HEK293 (cell line): Measurements from ENCODE around the gene SNCG.

Source experiments
- CTCF ChIA-PET: fragments of 350-600 bp; formaldehyde crosslinking; extraction: SDS; loops from one replicate; lab custom pipeline; 2021; ENCODE audit warnings: antibody characterized with exemption; lab: Yijun Ruan, JAX
- POLR2A ChIA-PET: fragments of 300-600 bp; formaldehyde crosslinking; extraction: SDS; loops from one replicate; lab custom pipeline; 2020; ENCODE audit warnings: antibody characterized with exemption, inconsistent platforms; lab: Yijun Ruan, JAX
- H3K27ac ChIP-seq: fragments of 200-500 bp; sonication (Bioruptor generic); 2 replicates; pipeline ENCODE4 v1.5.1; 2014; ENCODE audit warnings: low read depth, low read length, control low read depth, inconsistent platforms; ENCODE audit errors: extremely low read depth
- H3K36me3 ChIP-seq, 2 experiments: fragments of 200-500 bp in 1 of 2; sonication (Bioruptor generic) in 1 of 2; 1 replicate in 1 of 2; 2 replicates in 1 of 2; pipeline ENCODE4 v1.5.1; 2014 to 2017; ENCODE audit warnings: inconsistent platforms in 2 of 2, low read length in 2 of 2; ENCODE audit not compliant: control insufficient read depth in 2 of 2, insufficient read depth in 1 of 2
- H3K4me1 ChIP-seq: fragments of 200-500 bp; sonication (Bioruptor generic); 2 replicates; pipeline ENCODE4 v1.5.1; 2014; ENCODE audit warnings: mild to moderate bottlenecking, low read length, inconsistent platforms; ENCODE audit not compliant: control insufficient read depth, insufficient read depth
- H3K4me3 ChIP-seq: 2 replicates; pipeline ENCODE4 v1.5.1; 2011; ENCODE audit warnings: low read depth, mild to moderate bottlenecking, control low read depth, low read length, moderate library complexity
- H3K9me3 ChIP-seq: fragments of 200-500 bp; sonication (Bioruptor generic); 2 replicates; pipeline ENCODE4 v1.5.1; 2014; ENCODE audit warnings: low read depth, low read length, inconsistent platforms; ENCODE audit not compliant: control insufficient read depth, insufficient read depth
- BCL11A ChIP-seq: fragments of 450-650 bp; formaldehyde crosslinking; IDR thresholded peaks from 2 replicates; pipeline ENCODE4 v1.5.1; 2016; ENCODE audit warnings: low read depth, missing biosample characterization, missing genetic modification characterization
- GLIS1 ChIP-seq: fragments of 450-650 bp; formaldehyde crosslinking; IDR thresholded peaks from 2 replicates; pipeline ENCODE4 v1.5.1; 2016; ENCODE audit warnings: missing biosample characterization, missing genetic modification characterization
- OVOL3 ChIP-seq: fragments of 450-650 bp; formaldehyde crosslinking; IDR thresholded peaks from 2 replicates; pipeline ENCODE4 v1.5.1; 2016; ENCODE audit warnings: missing biosample characterization, missing genetic modification characterization
- SP2 ChIP-seq: fragments of 450-650 bp; formaldehyde crosslinking; IDR thresholded peaks from 2 replicates; pipeline ENCODE4 v1.5.1; 2016; ENCODE audit warnings: missing biosample characterization, missing genetic modification characterization
- ZBTB11 ChIP-seq: fragments of 450-650 bp; formaldehyde crosslinking; conservative IDR thresholded peaks from 2 replicates; pipeline ENCODE4 v1.5.1; 2016; ENCODE audit warnings: low read depth, missing biosample characterization, missing genetic modification characterization
- ZBTB48 ChIP-seq: fragments of 450-650 bp; formaldehyde crosslinking; IDR thresholded peaks from 2 replicates; pipeline ENCODE4 v1.5.1; 2016; ENCODE audit warnings: missing biosample characterization, missing genetic modification characterization
- ZFHX2 ChIP-seq: fragments of 450-650 bp; formaldehyde crosslinking; conservative IDR thresholded peaks from 2 replicates; pipeline ENCODE4 v1.5.1; 2016; ENCODE audit warnings: missing biosample characterization, missing genetic modification characterization
- ZNF133 ChIP-seq: fragments of 450-650 bp; formaldehyde crosslinking; IDR thresholded peaks from 2 replicates; pipeline ENCODE4 v1.5.1; 2016; ENCODE audit warnings: missing biosample characterization, missing genetic modification characterization
- ZNF146 ChIP-seq: fragments of 450-650 bp; formaldehyde crosslinking; IDR thresholded peaks from 2 replicates; pipeline ENCODE4 v1.5.1; 2016; ENCODE audit warnings: missing biosample characterization, missing genetic modification characterization
- ZNF280C ChIP-seq: fragments of 450-650 bp; formaldehyde crosslinking; IDR thresholded peaks from 2 replicates; pipeline ENCODE4 v1.5.1; 2016; ENCODE audit warnings: missing biosample characterization, missing genetic modification characterization
- ZNF311 ChIP-seq: fragments of 450-650 bp; formaldehyde crosslinking; IDR thresholded peaks from 2 replicates; pipeline ENCODE4 v1.5.1; 2017; ENCODE audit warnings: missing biosample characterization, missing genetic modification characterization, borderline replicate concordance
- ZNF560 ChIP-seq: fragments of 450-650 bp; formaldehyde crosslinking; IDR thresholded peaks from 2 replicates; pipeline ENCODE4 v1.5.1; 2017; ENCODE audit warnings: missing biosample characterization, missing genetic modification characterization, borderline replicate concordance
- ZNF600 ChIP-seq: fragments of 450-650 bp; formaldehyde crosslinking; IDR thresholded peaks from 2 replicates; pipeline ENCODE4 v1.5.1; 2016; ENCODE audit warnings: missing biosample characterization, missing genetic modification characterization
- ZNF629 ChIP-seq: fragments of 450-650 bp; formaldehyde crosslinking; IDR thresholded peaks from 2 replicates; pipeline ENCODE4 v1.5.1; 2017; ENCODE audit warnings: missing biosample characterization, missing genetic modification characterization
- ZNF654 ChIP-seq: fragments of 450-650 bp; formaldehyde crosslinking; IDR thresholded peaks from 2 replicates; pipeline ENCODE4 v1.5.1; 2016; ENCODE audit warnings: low read depth, missing biosample characterization, missing genetic modification characterization
- ZNF747 ChIP-seq: fragments of 450-650 bp; formaldehyde crosslinking; IDR thresholded peaks from 2 replicates; pipeline ENCODE4 v1.5.1; 2016; ENCODE audit warnings: missing biosample characterization, missing genetic modification characterization
- ZNF776 ChIP-seq: fragments of 450-650 bp; formaldehyde crosslinking; IDR thresholded peaks from 2 replicates; pipeline ENCODE4 v1.5.0; 2017; ENCODE audit warnings: missing biosample characterization, missing genetic modification characterization, borderline replicate concordance
- TF ChIP-seq, protein P1 (sequence below): fragments of 450-650 bp; formaldehyde crosslinking; IDR thresholded peaks from 2 replicates; pipeline ENCODE4 v1.5.1; 2016; ENCODE audit warnings: missing biosample characterization, missing genetic modification characterization, borderline replicate concordance
- TF ChIP-seq, protein P2 (sequence below): fragments of 450-650 bp; formaldehyde crosslinking; IDR thresholded peaks from 2 replicates; pipeline ENCODE4 v1.5.1; 2016; ENCODE audit warnings: missing biosample characterization, missing genetic modification characterization

The SNCG gene

DNA sequence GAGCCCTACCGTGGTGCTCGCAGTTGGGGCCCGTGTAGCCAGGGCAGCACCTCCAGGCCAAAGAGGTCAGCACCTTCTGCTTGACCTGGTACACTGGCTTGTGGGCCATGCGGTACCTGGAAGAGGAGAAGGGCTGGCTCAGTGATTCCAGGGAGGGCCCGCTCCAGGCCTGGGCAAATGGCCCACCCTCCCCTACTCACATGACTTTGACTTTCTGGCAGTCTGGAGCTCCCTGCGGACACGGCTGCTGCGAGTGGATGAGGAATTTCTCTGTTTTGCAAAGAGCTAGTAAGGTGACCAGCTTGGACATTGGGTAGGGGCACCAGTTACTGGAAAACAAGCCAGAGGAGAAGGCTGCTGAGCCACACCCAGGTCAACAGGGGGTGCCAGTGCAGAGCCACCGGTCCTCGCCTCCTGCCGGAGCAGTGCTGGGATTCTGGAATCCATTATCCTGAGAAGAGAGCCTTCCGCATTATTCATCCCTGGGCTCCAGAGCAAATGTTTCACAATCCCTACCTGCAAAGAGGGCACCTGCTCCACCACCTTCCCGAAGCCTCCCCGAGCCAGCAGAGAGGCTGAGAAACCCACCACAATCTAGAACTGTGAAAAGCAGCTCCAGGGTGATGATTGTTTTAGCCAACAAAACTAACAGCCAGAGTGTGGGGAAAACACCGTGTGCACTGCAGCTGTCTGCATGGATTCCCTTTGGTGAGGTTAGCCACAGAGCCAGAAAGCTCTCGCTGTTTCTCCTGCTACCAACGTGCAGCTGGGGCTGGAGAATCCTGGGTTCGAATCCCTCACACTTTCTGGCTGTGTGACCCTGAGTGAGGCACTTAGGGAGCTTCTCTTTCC, 12.8 kb upstream of the SNCG start:
- Histone ChIP-seq H3K27ac (no peak overlapping the region), H3K4me3 (no peak overlapping the region), H3K36me3 (no peaks in the 10 kb centered on the region), H3K9me3 (no peaks in the 10 kb centered on the region), H3K4me1 (no peaks in the 10 kb centered on the region)
- no peak for TF ChIP-seq ZNF311 (tag by site-specific recombination)
- no peak for TF ChIP-seq ZNF600 (tag by site-specific recombination)
- TF ChIP-seq ZNF560 (tag by site-specific recombination) = no peak
- TF ChIP-seq ZNF133 (tag by site-specific recombination) = no peak
- TF ChIP-seq ZNF654 = peak; percentile 28
- no peak for TF ChIP-seq GLIS1 (tag by site-specific recombination)
- no peak for TF ChIP-seq ZBTB11 (tag by site-specific recombination)
- ChIA-PET POLR2A (no interaction called here), CTCF (interaction anchor here (0.6 to 2.2 kb wide), 7 partner anchors 8 to 303 kb away, joined by 3 to 8 read pairs (median 4); no protein-coding TSS in a partner anchor)

DNA sequence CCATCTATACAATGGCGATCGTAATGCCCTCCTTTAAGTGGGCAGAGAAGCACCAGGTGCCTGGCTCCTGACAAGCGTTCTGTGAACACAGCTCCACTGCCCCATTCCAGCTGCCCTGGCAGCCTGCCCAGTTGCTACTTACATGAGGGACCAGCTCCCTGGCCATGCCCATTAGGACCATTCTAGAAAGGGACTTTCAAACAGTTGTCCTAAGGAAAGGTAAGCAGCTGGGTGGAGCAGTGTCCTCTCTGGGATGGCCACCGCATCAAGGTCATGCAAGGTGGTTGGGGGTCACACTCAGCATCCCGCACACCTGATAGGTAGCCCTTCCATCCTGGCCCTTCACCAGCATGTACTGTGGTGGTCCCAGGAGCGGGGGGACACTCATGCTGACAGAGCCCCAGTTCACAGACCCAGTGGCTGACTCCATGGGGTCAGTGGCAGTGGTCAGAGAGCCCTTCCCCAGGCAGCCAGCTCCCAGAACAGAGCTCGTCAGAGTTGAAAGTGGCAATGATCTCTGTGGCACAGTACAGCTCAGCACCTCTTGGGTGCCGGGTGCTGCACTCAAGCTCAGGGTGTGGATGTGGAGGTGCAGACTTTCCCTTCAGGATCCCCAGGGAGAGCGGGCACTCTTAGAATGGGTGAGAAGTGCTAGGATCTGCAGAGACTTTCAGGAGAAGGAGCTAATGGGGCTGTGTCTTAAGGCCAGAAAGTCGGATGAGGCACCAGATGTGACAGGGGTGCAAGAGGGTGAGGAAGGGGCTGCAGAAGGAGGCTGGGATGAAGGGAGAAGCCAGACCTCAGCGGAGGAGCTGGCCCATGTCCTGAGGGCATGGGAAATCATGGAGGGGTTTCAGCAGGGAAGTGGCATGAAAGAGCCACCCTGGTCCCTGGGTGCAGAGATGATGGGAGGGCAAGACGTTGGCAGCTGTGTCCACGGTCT, 11.9 kb upstream of the SNCG start:
- H3K36me3 ChIP-seq = no peaks in the 10 kb centered on the region
- ChIA-PET POLR2A (no interaction called here), CTCF (interaction anchor here (0.6 to 2.2 kb wide), 7 partner anchors 9 to 546 kb away, joined by 3 to 8 read pairs (median 3); no protein-coding TSS in a partner anchor)
- H3K27ac ChIP-seq = no peak overlapping the region
- H3K4me3 ChIP-seq = no peak overlapping the region
- no peaks in the 10 kb centered on the region for H3K9me3 ChIP-seq
- H3K4me1 ChIP-seq = no peaks in the 10 kb centered on the region
- TF ChIP-seq ZNF629 (tag by site-specific recombination) (no peak), ZNF747 (tag by site-specific recombination) (no peak), ZNF146 (tag by site-specific recombination) (no peak), ZFHX2 (tag by site-specific recombination) (no peak), SP2 (tag by site-specific recombination) (no peak), OVOL3 (tag by site-specific recombination) (no peak), ZBTB48 (tag by site-specific recombination) (no peak), ZNF776 (tag by site-specific recombination) (no peak), ZNF280C (tag by site-specific recombination) (no peak), BCL11A (no peak)
- TF ChIP-seq, protein P1, sequence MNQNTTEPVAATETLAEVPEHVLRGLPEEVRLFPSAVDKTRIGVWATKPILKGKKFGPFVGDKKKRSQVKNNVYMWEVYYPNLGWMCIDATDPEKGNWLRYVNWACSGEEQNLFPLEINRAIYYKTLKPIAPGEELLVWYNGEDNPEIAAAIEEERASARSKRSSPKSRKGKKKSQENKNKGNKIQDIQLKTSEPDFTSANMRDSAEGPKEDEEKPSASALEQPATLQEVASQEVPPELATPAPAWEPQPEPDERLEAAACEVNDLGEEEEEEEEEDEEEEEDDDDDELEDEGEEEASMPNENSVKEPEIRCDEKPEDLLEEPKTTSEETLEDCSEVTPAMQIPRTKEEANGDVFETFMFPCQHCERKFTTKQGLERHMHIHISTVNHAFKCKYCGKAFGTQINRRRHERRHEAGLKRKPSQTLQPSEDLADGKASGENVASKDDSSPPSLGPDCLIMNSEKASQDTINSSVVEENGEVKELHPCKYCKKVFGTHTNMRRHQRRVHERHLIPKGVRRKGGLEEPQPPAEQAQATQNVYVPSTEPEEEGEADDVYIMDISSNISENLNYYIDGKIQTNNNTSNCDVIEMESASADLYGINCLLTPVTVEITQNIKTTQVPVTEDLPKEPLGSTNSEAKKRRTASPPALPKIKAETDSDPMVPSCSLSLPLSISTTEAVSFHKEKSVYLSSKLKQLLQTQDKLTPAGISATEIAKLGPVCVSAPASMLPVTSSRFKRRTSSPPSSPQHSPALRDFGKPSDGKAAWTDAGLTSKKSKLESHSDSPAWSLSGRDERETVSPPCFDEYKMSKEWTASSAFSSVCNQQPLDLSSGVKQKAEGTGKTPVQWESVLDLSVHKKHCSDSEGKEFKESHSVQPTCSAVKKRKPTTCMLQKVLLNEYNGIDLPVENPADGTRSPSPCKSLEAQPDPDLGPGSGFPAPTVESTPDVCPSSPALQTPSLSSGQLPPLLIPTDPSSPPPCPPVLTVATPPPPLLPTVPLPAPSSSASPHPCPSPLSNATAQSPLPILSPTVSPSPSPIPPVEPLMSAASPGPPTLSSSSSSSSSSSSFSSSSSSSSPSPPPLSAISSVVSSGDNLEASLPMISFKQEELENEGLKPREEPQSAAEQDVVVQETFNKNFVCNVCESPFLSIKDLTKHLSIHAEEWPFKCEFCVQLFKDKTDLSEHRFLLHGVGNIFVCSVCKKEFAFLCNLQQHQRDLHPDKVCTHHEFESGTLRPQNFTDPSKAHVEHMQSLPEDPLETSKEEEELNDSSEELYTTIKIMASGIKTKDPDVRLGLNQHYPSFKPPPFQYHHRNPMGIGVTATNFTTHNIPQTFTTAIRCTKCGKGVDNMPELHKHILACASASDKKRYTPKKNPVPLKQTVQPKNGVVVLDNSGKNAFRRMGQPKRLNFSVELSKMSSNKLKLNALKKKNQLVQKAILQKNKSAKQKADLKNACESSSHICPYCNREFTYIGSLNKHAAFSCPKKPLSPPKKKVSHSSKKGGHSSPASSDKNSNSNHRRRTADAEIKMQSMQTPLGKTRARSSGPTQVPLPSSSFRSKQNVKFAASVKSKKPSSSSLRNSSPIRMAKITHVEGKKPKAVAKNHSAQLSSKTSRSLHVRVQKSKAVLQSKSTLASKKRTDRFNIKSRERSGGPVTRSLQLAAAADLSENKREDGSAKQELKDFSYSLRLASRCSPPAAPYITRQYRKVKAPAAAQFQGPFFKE = no peak
- TF ChIP-seq, protein P2, sequence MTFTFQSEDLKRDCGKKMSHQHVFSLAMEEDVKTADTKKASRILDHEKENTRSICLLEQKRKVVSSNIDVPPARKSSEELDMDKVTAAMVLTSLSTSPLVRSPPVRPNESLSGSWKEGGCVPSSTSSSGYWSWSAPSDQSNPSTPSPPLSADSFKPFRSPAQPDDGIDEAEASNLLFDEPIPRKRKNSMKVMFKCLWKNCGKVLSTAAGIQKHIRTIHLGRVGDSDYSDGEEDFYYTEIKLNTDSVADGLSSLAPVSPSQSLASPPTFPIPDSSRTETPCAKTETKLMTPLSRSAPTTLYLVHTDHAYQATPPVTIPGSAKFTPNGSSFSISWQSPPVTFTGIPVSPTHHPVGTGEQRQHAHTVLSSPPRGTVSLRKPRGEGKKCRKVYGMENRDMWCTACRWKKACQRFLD (tag by site-specific recombination) = no peak
